Activated CD4-positive, alpha-beta memory T cell treated with anti-CD3 and anti-CD28 coated beads for 36 hours (primary cell): ENCODE results near the gene WDFY1. TPM values are rescaled to one million over a fixed set of nuclear protein-coding genes. Genes with fewer than 3 reads are reported as not detected.
"Not testable (repeated sequence)": the region's sequence is repeated elsewhere in the genome, so short reads cannot be mapped to it uniquely, and the experiment has no call there.

Source experiments
- CTCF ChIA-PET: fragments of 350-600 bp; sonication (Branson Sonifier 250); formaldehyde crosslinking; loops from one replicate; lab custom pipeline; 2021; ENCODE audit warnings: antibody characterized with exemption, inconsistent platforms; lab: Charles Lee
- POLR2A ChIA-PET: fragments of 350-600 bp; sonication (Branson Sonifier 250); formaldehyde crosslinking; loops from one replicate; lab custom pipeline; 2021; ENCODE audit warnings: antibody characterized with exemption; lab: Charles Lee
- DNase-seq: peaks from one replicate; pipeline ENCODE4 v3.0.0-alpha.2; 2020
- H3K27ac Mint-ChIP-seq: one replicate; pipeline ENCODE4 v1.8.0; 2021; ENCODE audit warnings: mixed read lengths
- H3K27me3 Mint-ChIP-seq: one replicate; pipeline ENCODE4 v1.8.0; 2021; ENCODE audit warnings: mixed read lengths
- H3K36me3 Mint-ChIP-seq: one replicate; pipeline ENCODE4 v1.8.0; 2021; ENCODE audit warnings: mixed read lengths
- H3K4me1 Mint-ChIP-seq: one replicate; pipeline ENCODE4 v1.8.0; 2021; ENCODE audit warnings: low read depth, mixed read lengths
- H3K4me3 Mint-ChIP-seq: one replicate; pipeline ENCODE4 v1.8.0; 2021; ENCODE audit warnings: mild to moderate bottlenecking, mixed read lengths
- H3K9me3 Mint-ChIP-seq: one replicate; pipeline ENCODE4 v1.8.0; 2021; ENCODE audit warnings: mixed read lengths
- intact Hi-C: fragments of 100-400 bp; cut with micrococcal nuclease; formaldehyde crosslinking; loops from one replicate; pipeline ENCODE4 v1.15.1; 2023
- total RNA-seq, 2 experiments: library from RNA; stranded (reverse); gene quantifications; one replicate each; pipeline ENCODE4 v1.2.3, GENCODE V29; 2021

The WDFY1 gene
- total RNA-seq, 2 experiments from 2014 or later, result 48.7 to 50.1 TPM

- intact Hi-C loops, result no loop called here
- no peak overlapping the region for H3K4me3 Mint-ChIP-seq
- H3K27ac Mint-ChIP-seq, result no peak overlapping the region
- ChIA-PET POLR2A (interaction anchor here (0.6 kb wide), 1 partner anchor 23 kb away, joined by 3 read pairs; no protein-coding TSS in a partner anchor), CTCF (no interaction called here)
- H3K27me3 Mint-ChIP-seq, result no peaks in the 10 kb centered on the region
- H3K36me3 Mint-ChIP-seq, result peaks cover 41% of the 10 kb centered on the region
- DNase-seq, result no peak
- peaks cover 6% of the 10 kb centered on the region for H3K9me3 Mint-ChIP-seq
- peaks cover 17% of the 10 kb centered on the region for H3K4me1 Mint-ChIP-seq
Measured at GRCh38 chr2:223888251-223888650, 56.9 kb downstream of the WDFY1 start.

- Mint-ChIP-seq H3K27ac (no peak overlapping the region), H3K9me3 (peaks cover 6% of the 10 kb centered on the region), H3K4me1 (peaks cover 17% of the 10 kb centered on the region), H3K4me3 (no peak overlapping the region), H3K27me3 (no peaks in the 10 kb centered on the region), H3K36me3 (peaks cover 41% of the 10 kb centered on the region)
- ChIA-PET CTCF (no interaction called here), POLR2A (no interaction called here)
- DNase-seq, result no peak
- intact Hi-C loops, result no loop called here
Measured at GRCh38 chr2:223887127-223887526, 58.0 kb downstream of the WDFY1 start.

GRCh38 chr2:223886726-223887125, 58.4 kb downstream of the WDFY1 start:
- no peak overlapping the region for H3K27ac Mint-ChIP-seq
- peaks cover 6% of the 10 kb centered on the region for H3K9me3 Mint-ChIP-seq
- peaks cover 43% of the 10 kb centered on the region for H3K36me3 Mint-ChIP-seq
- intact Hi-C loops, result no loop called here
- ChIA-PET CTCF (no interaction called here), POLR2A (no interaction called here)
- peaks cover 19% of the 10 kb centered on the region for H3K4me1 Mint-ChIP-seq
- no peaks in the 10 kb centered on the region for H3K27me3 Mint-ChIP-seq
- H3K4me3 Mint-ChIP-seq, result no peak overlapping the region
- DNase-seq, result no peak

- ChIA-PET CTCF (no interaction called here), POLR2A (no interaction called here)
- intact Hi-C loops, result no loop called here
- Mint-ChIP-seq H3K27ac (no peak overlapping the region), H3K27me3 (no peaks in the 10 kb centered on the region), H3K4me1 (peaks cover 17% of the 10 kb centered on the region), H3K4me3 (no peak overlapping the region), H3K9me3 (peaks cover under 1% of the 10 kb centered on the region), H3K36me3 (peaks cover 45% of the 10 kb centered on the region)
- peak; percentile 24 for DNase-seq
Measured at GRCh38 chr2:223884399-223884798, 60.7 kb downstream of the WDFY1 start.

GRCh38 chr2:223882715-223883114, 62.4 kb downstream of the WDFY1 start:
- peaks cover 13% of the 10 kb centered on the region for H3K4me1 Mint-ChIP-seq
- no peak overlapping the region for H3K27ac Mint-ChIP-seq
- no peak for DNase-seq
- no peaks in the 10 kb centered on the region for H3K9me3 Mint-ChIP-seq
- no peak overlapping the region for H3K4me3 Mint-ChIP-seq
- intact Hi-C loops, result loop anchor here (1.0 kb wide), 1 partner anchor 59 kb away; no protein-coding TSS in a partner anchor
- no peaks in the 10 kb centered on the region for H3K27me3 Mint-ChIP-seq
- H3K36me3 Mint-ChIP-seq, result peaks cover 52% of the 10 kb centered on the region
- POLR2A ChIA-PET, result no interaction called here
- CTCF ChIA-PET, result no interaction called here

- DNase-seq, result no peak
- Mint-ChIP-seq H3K9me3 (no peaks in the 10 kb centered on the region), H3K4me3 (no peak overlapping the region), H3K4me1 (peaks cover 13% of the 10 kb centered on the region), H3K27ac (no peak overlapping the region), H3K36me3 (peaks cover 58% of the 10 kb centered on the region), H3K27me3 (no peaks in the 10 kb centered on the region)
- intact Hi-C loops, result no loop called here
- CTCF ChIA-PET, result no interaction called here
- POLR2A ChIA-PET, result no interaction called here
Measured at GRCh38 chr2:223880796-223881195, 64.3 kb downstream of the WDFY1 start.

- POLR2A ChIA-PET, result no interaction called here
- no peak overlapping the region for H3K27ac Mint-ChIP-seq
Measured at GRCh38 chr2:223877721-223878410, 67.3 kb downstream of the WDFY1 start.

GRCh38 chr2:223873672-223874071, 71.5 kb downstream of the WDFY1 start:
- intact Hi-C loops, result no loop called here
- Mint-ChIP-seq H3K9me3 (peaks cover 2% of the 10 kb centered on the region), H3K4me3 (no peak overlapping the region), H3K4me1 (no peaks in the 10 kb centered on the region), H3K27ac (no peak overlapping the region), H3K27me3 (no peaks in the 10 kb centered on the region), H3K36me3 (peaks cover 50% of the 10 kb centered on the region)
- DNase-seq, result no peak
- ChIA-PET CTCF (no interaction called here), POLR2A (no interaction called here)

More at GRCh38 chr2:223877721-223878410, 67.3 kb downstream of the WDFY1 start:
- H3K27me3 Mint-ChIP-seq, result no peaks in the 10 kb centered on the region
- H3K4me1 Mint-ChIP-seq, result peaks cover 3% of the 10 kb centered on the region
- CTCF ChIA-PET, result no interaction called here
- peaks cover under 1% of the 10 kb centered on the region for H3K9me3 Mint-ChIP-seq
- H3K36me3 Mint-ChIP-seq, result peaks cover 60% of the 10 kb centered on the region
- DNase-seq, result no peak
- intact Hi-C loops, result no loop called here
- H3K4me3 Mint-ChIP-seq, result no peak overlapping the region

- H3K36me3 Mint-ChIP-seq, result peaks cover 41% of the 10 kb centered on the region
- POLR2A ChIA-PET, DNase-seq, H3K27ac Mint-ChIP-seq, H3K27me3 Mint-ChIP-seq, intact Hi-C loops, H3K4me1 Mint-ChIP-seq, H3K9me3 Mint-ChIP-seq, H3K4me3 Mint-ChIP-seq, CTCF ChIA-PET: not testable (repeated sequence)
Measured at GRCh38 chr2:223872772-223873171, 72.4 kb downstream of the WDFY1 start.

- H3K9me3 Mint-ChIP-seq, POLR2A ChIA-PET, intact Hi-C loops, H3K27me3 Mint-ChIP-seq, H3K4me1 Mint-ChIP-seq, CTCF ChIA-PET, DNase-seq, H3K27ac Mint-ChIP-seq, H3K4me3 Mint-ChIP-seq: not testable (repeated sequence)
- H3K36me3 Mint-ChIP-seq, result peaks cover 32% of the 10 kb centered on the region
Measured at GRCh38 chr2:223871661-223872060, 73.5 kb downstream of the WDFY1 start.

- intact Hi-C loops, result no loop called here
- Mint-ChIP-seq H3K36me3 (peaks cover 26% of the 10 kb centered on the region), H3K27ac (no peak overlapping the region), H3K27me3 (no peaks in the 10 kb centered on the region), H3K4me3 (no peak overlapping the region), H3K4me1 (peaks cover 7% of the 10 kb centered on the region), H3K9me3 (peaks cover 2% of the 10 kb centered on the region)
- DNase-seq, result no peak
- ChIA-PET POLR2A (no interaction called here), CTCF (no interaction called here)
Measured at GRCh38 chr2:223870840-223871611, 74.1 kb downstream of the WDFY1 start.

GRCh38 chr2:223868005-223868404, 77.1 kb downstream of the WDFY1 start:
- Mint-ChIP-seq H3K36me3 (peaks cover 12% of the 10 kb centered on the region), H3K4me3 (no peak overlapping the region), H3K27ac (no peak overlapping the region), H3K27me3 (no peaks in the 10 kb centered on the region), H3K4me1 (peaks cover 18% of the 10 kb centered on the region), H3K9me3 (peaks cover 2% of the 10 kb centered on the region)
- CTCF ChIA-PET, result no interaction called here
- no peak for DNase-seq
- intact Hi-C loops, result no loop called here
- POLR2A ChIA-PET, result no interaction called here
